HepG2 (cell line): ENCODE data around the gene CIITA. TPM values are rescaled to one million over a fixed set of nuclear protein-coding genes. Genes with fewer than 3 reads are reported as not detected.
A peak's percentile ranks its signal among the peaks of the same experiment; 100 is the strongest.

Experiments used
- EEA1 ChIP-seq: sonication (generic); formaldehyde crosslinking; IDR thresholded peaks from 2 replicates; pipeline ENCODE4 v1.5.1; 2020; ENCODE audit warnings: mild to moderate bottlenecking, missing genetic modification reagents, borderline replicate concordance
- GABPA ChIP-seq, 2 experiments: IDR thresholded peaks; 2 replicates each; pipeline ENCODE4 v1.6.1; 2011 to 2016; ENCODE audit warnings: low read depth in 2 of 2, low read length in 1 of 2, missing biosample characterization in 1 of 2, missing genetic modification characterization in 1 of 2
- MBNL3 ChIP-seq: fragments of 250-450 bp; sonication (Bioruptor Pico); conservative IDR thresholded peaks from 2 replicates; pipeline ENCODE4 v1.8.0; 2022; ENCODE audit warnings: mild to moderate bottlenecking, inconsistent platforms
- PAX8 ChIP-seq: sonication (generic); formaldehyde crosslinking; IDR thresholded peaks from 2 replicates; pipeline ENCODE4 v1.8.0; 2022; ENCODE audit warnings: mild to moderate bottlenecking, missing genetic modification reagents, borderline replicate concordance
- POLR2AphosphoS5 ChIP-seq: IDR thresholded peaks from 2 replicates; pipeline ENCODE4 v1.6.1; 2012; ENCODE audit warnings: low read depth, low read length
- PPARG ChIP-seq: conservative IDR thresholded peaks from 2 replicates; pipeline ENCODE4 v1.6.1; 2016; ENCODE audit warnings: missing biosample characterization, missing genetic modification reagents
- TCF7 ChIP-seq: sonication (generic); IDR thresholded peaks from 2 replicates; pipeline ENCODE4 v1.6.1; 2016; ENCODE audit warnings: antibody characterized with exemption, low read depth
- ZNF138 ChIP-seq: sonication (generic); formaldehyde crosslinking; IDR thresholded peaks from 2 replicates; pipeline ENCODE4 v1.5.0; 2020; ENCODE audit warnings: mild to moderate bottlenecking, low read depth, missing genetic modification reagents
- ZNF282 ChIP-seq: fragments of 450-650 bp; IDR thresholded peaks from 2 replicates; pipeline ENCODE4 v1.6.1; 2018; ENCODE audit not compliant: partially characterized antibody
- ZNF343 ChIP-seq: sonication (generic); formaldehyde crosslinking; IDR thresholded peaks from 2 replicates; pipeline ENCODE4 v1.4.0; 2020; ENCODE audit warnings: mild to moderate bottlenecking, missing genetic modification reagents
- ZNF792 ChIP-seq: IDR thresholded peaks from 2 replicates; pipeline ENCODE4 v1.6.1; 2016
- polyA plus RNA-seq, 8 experiments: library from polyadenylated mRNA; depleted of rRNA in 3 of 8; stranded (reverse) in 7 of 8; unstranded in 1 of 8; fragments of >200 nt; fragmentation: Illumina TruSeq in 4 of 8; extraction: Trizol in 4 of 8; gene quantifications; 2 replicates each; pipeline versions ENCODE4 v1.2.1 to v1.2.3, GENCODE V29; 2011 to 2016; ENCODE audit warnings: low read depth in 4 of 8, missing spikeins in 1 of 8, mixed read lengths in 1 of 8; ENCODE audit not compliant: insufficient read depth in 1 of 8
- total RNA-seq, 5 experiments: library from RNA; depleted of rRNA; stranded (reverse); fragments of >200 nt; fragmentation: Illumina TruSeq; extraction: Trizol; gene quantifications; 2 replicates each; pipeline ENCODE4 v1.2.3, GENCODE V29; 2016; ENCODE audit warnings: low read depth in 1 of 5
- TF ChIP-seq, protein P1 (sequence below): sonication (generic); formaldehyde crosslinking; IDR thresholded peaks from 2 replicates; pipeline ENCODE4 v1.4.0; 2020; ENCODE audit warnings: missing genetic modification reagents, borderline replicate concordance
- TF ChIP-seq, protein P2 (sequence below): sonication (generic); formaldehyde crosslinking; IDR thresholded peaks from 2 replicates; pipeline ENCODE4 v1.4.0; 2020; ENCODE audit warnings: mild to moderate bottlenecking, missing genetic modification reagents
- TF ChIP-seq, protein P3 (sequence below): sonication (generic); formaldehyde crosslinking; IDR thresholded peaks from 2 replicates; pipeline ENCODE4 v1.8.0; 2022; ENCODE audit warnings: missing genetic modification reagents, mild to moderate bottlenecking, moderate library complexity, borderline replicate concordance
- TF ChIP-seq, protein P4 (sequence below): sonication (generic); formaldehyde crosslinking; conservative IDR thresholded peaks from 2 replicates; pipeline ENCODE4 v1.4.0; 2020; ENCODE audit warnings: missing genetic modification reagents
- TF ChIP-seq, protein P5 (sequence below): IDR thresholded peaks from 2 replicates; pipeline ENCODE4 v1.6.1; 2016; ENCODE audit warnings: mild to moderate bottlenecking, missing biosample characterization, missing genetic modification reagents
- TF ChIP-seq, protein P6 (sequence below): sonication (generic); formaldehyde crosslinking; IDR thresholded peaks from 2 replicates; pipeline ENCODE4 v1.4.0; 2020; ENCODE audit warnings: missing genetic modification reagents

The CIITA gene
- total and polyA plus RNA-seq, 2 of the 13 experiments (the other 11 are each of a cell fraction or from before 2014, with no cell fraction given): 0.08 to 0.09 TPM

DNA sequence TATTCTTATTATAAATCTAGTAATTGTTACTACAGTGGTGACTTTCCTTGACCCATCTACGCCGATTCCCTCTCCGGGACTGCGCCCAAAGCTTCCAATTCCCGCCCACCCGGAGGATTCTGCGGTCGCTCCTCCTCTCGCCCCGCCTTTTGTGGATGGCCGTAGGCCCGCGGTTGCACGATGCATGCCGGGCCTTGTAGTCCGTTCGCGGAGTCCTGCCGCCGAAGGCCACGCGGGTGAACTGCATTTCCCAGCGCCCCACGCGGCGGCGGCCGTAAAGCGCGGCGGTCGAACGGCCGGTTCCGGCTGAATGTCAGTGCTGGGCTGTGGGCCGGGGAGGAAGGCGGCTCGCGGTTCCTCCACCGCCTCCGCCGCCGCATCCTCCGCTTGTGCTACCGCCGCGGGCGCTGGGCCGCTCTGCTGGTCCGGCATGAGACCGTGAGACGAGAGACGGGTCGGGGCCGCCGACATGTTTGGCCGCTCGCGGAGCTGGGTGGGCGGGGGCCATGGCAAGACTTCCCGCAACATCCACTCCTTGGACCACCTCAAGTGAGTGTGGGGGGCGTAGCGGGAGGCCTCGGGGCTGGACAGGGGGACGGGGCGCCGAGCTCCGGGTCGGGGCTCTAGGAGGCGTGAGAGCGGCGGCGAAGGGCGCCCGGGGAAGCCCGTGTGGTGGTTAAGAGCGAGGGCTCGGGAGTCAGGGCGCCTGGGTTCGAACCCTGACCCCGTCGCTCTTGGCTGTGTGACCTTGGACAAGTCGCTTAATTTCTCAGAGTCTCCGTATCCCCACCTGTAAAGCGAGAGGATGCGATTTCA lies 67.5 kb downstream of the CIITA start, which contains the start of gene CLEC16A (continued):
- TF ChIP-seq, protein P1, sequence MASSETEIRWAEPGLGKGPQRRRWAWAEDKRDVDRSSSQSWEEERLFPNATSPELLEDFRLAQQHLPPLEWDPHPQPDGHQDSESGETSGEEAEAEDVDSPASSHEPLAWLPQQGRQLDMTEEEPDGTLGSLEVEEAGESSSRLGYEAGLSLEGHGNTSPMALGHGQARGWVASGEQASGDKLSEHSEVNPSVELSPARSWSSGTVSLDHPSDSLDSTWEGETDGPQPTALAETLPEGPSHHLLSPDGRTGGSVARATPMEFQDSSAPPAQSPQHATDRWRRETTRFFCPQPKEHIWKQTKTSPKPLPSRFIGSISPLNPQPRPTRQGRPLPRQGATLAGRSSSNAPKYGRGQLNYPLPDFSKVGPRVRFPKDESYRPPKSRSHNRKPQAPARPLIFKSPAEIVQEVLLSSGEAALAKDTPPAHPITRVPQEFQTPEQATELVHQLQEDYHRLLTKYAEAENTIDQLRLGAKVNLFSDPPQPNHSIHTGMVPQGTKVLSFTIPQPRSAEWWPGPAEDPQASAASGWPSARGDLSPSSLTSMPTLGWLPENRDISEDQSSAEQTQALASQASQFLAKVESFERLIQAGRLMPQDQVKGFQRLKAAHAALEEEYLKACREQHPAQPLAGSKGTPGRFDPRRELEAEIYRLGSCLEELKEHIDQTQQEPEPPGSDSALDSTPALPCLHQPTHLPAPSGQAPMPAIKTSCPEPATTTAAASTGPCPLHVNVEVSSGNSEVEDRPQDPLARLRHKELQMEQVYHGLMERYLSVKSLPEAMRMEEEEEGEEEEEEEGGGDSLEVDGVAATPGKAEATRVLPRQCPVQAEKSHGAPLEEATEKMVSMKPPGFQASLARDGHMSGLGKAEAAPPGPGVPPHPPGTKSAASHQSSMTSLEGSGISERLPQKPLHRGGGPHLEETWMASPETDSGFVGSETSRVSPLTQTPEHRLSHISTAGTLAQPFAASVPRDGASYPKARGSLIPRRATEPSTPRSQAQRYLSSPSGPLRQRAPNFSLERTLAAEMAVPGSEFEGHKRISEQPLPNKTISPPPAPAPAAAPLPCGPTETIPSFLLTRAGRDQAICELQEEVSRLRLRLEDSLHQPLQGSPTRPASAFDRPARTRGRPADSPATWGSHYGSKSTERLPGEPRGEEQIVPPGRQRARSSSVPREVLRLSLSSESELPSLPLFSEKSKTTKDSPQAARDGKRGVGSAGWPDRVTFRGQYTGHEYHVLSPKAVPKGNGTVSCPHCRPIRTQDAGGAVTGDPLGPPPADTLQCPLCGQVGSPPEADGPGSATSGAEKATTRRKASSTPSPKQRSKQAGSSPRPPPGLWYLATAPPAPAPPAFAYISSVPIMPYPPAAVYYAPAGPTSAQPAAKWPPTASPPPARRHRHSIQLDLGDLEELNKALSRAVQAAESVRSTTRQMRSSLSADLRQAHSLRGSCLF: no peak
- TF ChIP-seq GABPA (IDR thresholded peaks at IDR 0.05; ENCODE audit: low read depth, low read length) (peak; percentile 82), GABPA (CRISPR knock-in tag; IDR thresholded peaks at IDR 0.05; ENCODE audit: low read depth) (peak; percentile 93), PPARG (peak; percentile 78), ZNF343 (CRISPR knock-in tag) (peak; percentile 98), EEA1 (CRISPR knock-in tag) (peak; percentile 98; the same call in 1 of the 2 replicates), POLR2AphosphoS5 (peak; percentile 90), ZNF138 (peak; percentile 49; the same call in 1 of the 2 replicates), MBNL3 (no peak), ZNF282 (no peak), TCF7 (no peak), PAX8 (CRISPR knock-in tag) (peak; percentile 73; the same call in 1 of the 2 replicates), ZNF792 (CRISPR knock-in tag) (peak; percentile 91)
- TF ChIP-seq, protein P2, sequence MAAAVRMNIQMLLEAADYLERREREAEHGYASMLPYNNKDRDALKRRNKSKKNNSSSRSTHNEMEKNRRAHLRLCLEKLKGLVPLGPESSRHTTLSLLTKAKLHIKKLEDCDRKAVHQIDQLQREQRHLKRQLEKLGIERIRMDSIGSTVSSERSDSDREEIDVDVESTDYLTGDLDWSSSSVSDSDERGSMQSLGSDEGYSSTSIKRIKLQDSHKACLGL (CRISPR knock-in tag): peak; percentile 73; the same call in 1 of the 2 replicates
- TF ChIP-seq, protein P3, sequence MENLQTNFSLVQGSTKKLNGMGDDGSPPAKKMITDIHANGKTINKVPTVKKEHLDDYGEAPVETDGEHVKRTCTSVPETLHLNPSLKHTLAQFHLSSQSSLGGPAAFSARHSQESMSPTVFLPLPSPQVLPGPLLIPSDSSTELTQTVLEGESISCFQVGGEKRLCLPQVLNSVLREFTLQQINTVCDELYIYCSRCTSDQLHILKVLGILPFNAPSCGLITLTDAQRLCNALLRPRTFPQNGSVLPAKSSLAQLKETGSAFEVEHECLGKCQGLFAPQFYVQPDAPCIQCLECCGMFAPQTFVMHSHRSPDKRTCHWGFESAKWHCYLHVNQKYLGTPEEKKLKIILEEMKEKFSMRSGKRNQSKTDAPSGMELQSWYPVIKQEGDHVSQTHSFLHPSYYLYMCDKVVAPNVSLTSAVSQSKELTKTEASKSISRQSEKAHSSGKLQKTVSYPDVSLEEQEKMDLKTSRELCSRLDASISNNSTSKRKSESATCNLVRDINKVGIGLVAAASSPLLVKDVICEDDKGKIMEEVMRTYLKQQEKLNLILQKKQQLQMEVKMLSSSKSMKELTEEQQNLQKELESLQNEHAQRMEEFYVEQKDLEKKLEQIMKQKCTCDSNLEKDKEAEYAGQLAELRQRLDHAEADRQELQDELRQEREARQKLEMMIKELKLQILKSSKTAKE: no peak
- TF ChIP-seq, protein P4, sequence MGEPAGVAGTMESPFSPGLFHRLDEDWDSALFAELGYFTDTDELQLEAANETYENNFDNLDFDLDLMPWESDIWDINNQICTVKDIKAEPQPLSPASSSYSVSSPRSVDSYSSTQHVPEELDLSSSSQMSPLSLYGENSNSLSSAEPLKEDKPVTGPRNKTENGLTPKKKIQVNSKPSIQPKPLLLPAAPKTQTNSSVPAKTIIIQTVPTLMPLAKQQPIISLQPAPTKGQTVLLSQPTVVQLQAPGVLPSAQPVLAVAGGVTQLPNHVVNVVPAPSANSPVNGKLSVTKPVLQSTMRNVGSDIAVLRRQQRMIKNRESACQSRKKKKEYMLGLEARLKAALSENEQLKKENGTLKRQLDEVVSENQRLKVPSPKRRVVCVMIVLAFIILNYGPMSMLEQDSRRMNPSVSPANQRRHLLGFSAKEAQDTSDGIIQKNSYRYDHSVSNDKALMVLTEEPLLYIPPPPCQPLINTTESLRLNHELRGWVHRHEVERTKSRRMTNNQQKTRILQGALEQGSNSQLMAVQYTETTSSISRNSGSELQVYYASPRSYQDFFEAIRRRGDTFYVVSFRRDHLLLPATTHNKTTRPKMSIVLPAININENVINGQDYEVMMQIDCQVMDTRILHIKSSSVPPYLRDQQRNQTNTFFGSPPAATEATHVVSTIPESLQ (CRISPR knock-in tag): peak; percentile 96; the same call in 1 of the 2 replicates
- TF ChIP-seq, protein P5, sequence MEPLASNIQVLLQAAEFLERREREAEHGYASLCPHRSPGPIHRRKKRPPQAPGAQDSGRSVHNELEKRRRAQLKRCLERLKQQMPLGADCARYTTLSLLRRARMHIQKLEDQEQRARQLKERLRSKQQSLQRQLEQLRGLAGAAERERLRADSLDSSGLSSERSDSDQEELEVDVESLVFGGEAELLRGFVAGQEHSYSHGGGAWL: peak; percentile 97
- TF ChIP-seq, protein P6, sequence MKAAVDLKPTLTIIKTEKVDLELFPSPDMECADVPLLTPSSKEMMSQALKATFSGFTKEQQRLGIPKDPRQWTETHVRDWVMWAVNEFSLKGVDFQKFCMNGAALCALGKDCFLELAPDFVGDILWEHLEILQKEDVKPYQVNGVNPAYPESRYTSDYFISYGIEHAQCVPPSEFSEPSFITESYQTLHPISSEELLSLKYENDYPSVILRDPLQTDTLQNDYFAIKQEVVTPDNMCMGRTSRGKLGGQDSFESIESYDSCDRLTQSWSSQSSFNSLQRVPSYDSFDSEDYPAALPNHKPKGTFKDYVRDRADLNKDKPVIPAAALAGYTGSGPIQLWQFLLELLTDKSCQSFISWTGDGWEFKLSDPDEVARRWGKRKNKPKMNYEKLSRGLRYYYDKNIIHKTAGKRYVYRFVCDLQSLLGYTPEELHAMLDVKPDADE (CRISPR knock-in tag): no peak
